G401 (cell line): ENCODE data around the gene PLEKHA7. TPM values are rescaled to one million over a fixed set of nuclear protein-coding genes. Genes with fewer than 3 reads are reported as not detected.

Experiments used
- DNase-seq: peaks from one replicate; pipeline ENCODE4 v3.0.0-alpha.2; 2015; ENCODE audit warnings: low spot score
- in situ Hi-C: cut with HindIII; loops from 2 replicates; pipeline ENCODE4 v1.10.0; 2016; ENCODE audit warnings: low sequenced_read_pairs, mixed read lengths
- total RNA-seq: library from RNA; depleted of rRNA; stranded (reverse); fragments of >200 nt; shearing (Covaris generic); gene quantifications from 2 replicates; pipeline ENCODE4 v1.2.3, GENCODE V29; 2014

Gene PLEKHA7
- total RNA-seq, 1 experiment from 2014 or later = 0.03 TPM

GRCh38 chr11:16804104-16804947 lies 209.9 kb downstream of the PLEKHA7 start:
- in situ Hi-C loops = no loop called here
- DNase-seq = no peak

GRCh38 chr11:16801288-16801980 lies 212.8 kb downstream of the PLEKHA7 start:
- in situ Hi-C loops = no loop called here
- no peak for DNase-seq

GRCh38 chr11:16800382-16800781 lies 213.8 kb downstream of the PLEKHA7 start:
- in situ Hi-C loops = no loop called here
- no peak for DNase-seq

- DNase-seq = no peak
- in situ Hi-C loops = no loop called here
Observed at GRCh38 chr11:16799890-16800289, 214.3 kb downstream of the PLEKHA7 start.

- DNase-seq = no peak
- in situ Hi-C loops = no loop called here
Observed at GRCh38 chr11:16799221-16799620, 215.0 kb downstream of the PLEKHA7 start.

- in situ Hi-C loops = no loop called here
- no peak for DNase-seq
Observed at GRCh38 chr11:16797776-16798175, 216.4 kb downstream of the PLEKHA7 start.

- no peak for DNase-seq
- in situ Hi-C loops = no loop called here
Observed at GRCh38 chr11:16796311-16796710, 217.9 kb downstream of the PLEKHA7 start.

- no peak for DNase-seq
- in situ Hi-C loops = no loop called here
Observed at GRCh38 chr11:16795146-16795545, 219.1 kb downstream of the PLEKHA7 start.

GRCh38 chr11:16794047-16794818 lies 220.0 kb downstream of the PLEKHA7 start:
- in situ Hi-C loops = no loop called here
- no peak for DNase-seq

GRCh38 chr11:16793511-16793910 lies 220.7 kb downstream of the PLEKHA7 start:
- peak; percentile 55 for DNase-seq
- in situ Hi-C loops = no loop called here

GRCh38 chr11:16793009-16793408 lies 221.2 kb downstream of the PLEKHA7 start:
- in situ Hi-C loops = no loop called here
- no peak for DNase-seq

- in situ Hi-C loops = no loop called here
- no peak for DNase-seq
Observed at GRCh38 chr11:16792426-16792825, 221.8 kb downstream of the PLEKHA7 start.

- in situ Hi-C loops = no loop called here
- DNase-seq = no peak
Observed at GRCh38 chr11:16791191-16791961, 222.8 kb downstream of the PLEKHA7 start.

- in situ Hi-C loops = no loop called here
- DNase-seq = no peak
Observed at GRCh38 chr11:16790486-16791190, 223.6 kb downstream of the PLEKHA7 start.

- in situ Hi-C loops = no loop called here
Observed at GRCh38 chr11:16789560-16790485, 224.4 kb downstream of the PLEKHA7 start.

GRCh38 chr11:16789063-16789420 lies 225.2 kb downstream of the PLEKHA7 start:
- no peak for DNase-seq
- in situ Hi-C loops = no loop called here

More at GRCh38 chr11:16789560-16790485, 224.4 kb downstream of the PLEKHA7 start:
- no peak for DNase-seq
